Neuronal stem cell (in vitro differentiated cells): ENCODE data around the gene WWOX.

Experiments
- DNase-seq: peaks from one replicate; pipeline ENCODE4 v3.0.0-alpha.2; 2013; ENCODE audit warnings: low spot score
- H2AFZ ChIP-seq: one replicate; pipeline ENCODE4 v1.6.1; 2013; ENCODE audit warnings: mild to moderate bottlenecking, low read length, inconsistent platforms
- H2AK5ac ChIP-seq: 2 replicates; pipeline ENCODE4 v1.6.1; 2013; ENCODE audit warnings: low read depth, mild to moderate bottlenecking, inconsistent platforms, low read length, moderate library complexity, mixed read lengths
- H2BK120ac ChIP-seq: 2 replicates; pipeline ENCODE4 v1.6.1; 2013; ENCODE audit warnings: low read depth, mild to moderate bottlenecking, inconsistent platforms, low read length, moderate library complexity, mixed read lengths
- H2BK12ac ChIP-seq: one replicate; pipeline ENCODE4 v1.6.1; 2013; ENCODE audit warnings: low read length, inconsistent platforms
- H2BK15ac ChIP-seq: 2 replicates; pipeline ENCODE4 v1.6.1; 2013; ENCODE audit warnings: mild to moderate bottlenecking, low read length, inconsistent platforms, mixed read lengths
- H2BK5ac ChIP-seq: one replicate; pipeline ENCODE4 v1.6.1; 2013; ENCODE audit warnings: inconsistent platforms, mild to moderate bottlenecking, low read length, moderate library complexity
- H3K14ac ChIP-seq: one replicate; pipeline ENCODE4 v1.6.1; 2013; ENCODE audit warnings: low read length, inconsistent platforms
- H3K18ac ChIP-seq: 2 replicates; pipeline ENCODE4 v1.6.1; 2013; ENCODE audit warnings: low read length, inconsistent platforms
- H3K23ac ChIP-seq: 2 replicates; pipeline ENCODE4 v1.6.1; 2013; ENCODE audit warnings: low read depth, mild to moderate bottlenecking, mixed read lengths, low read length, inconsistent platforms; ENCODE audit not compliant: poor library complexity
- H3K27ac ChIP-seq: replicated peaks from 3 replicates; pipeline ENCODE4 v1.5.1; 2013; ENCODE audit warnings: low read length, inconsistent platforms
- H3K27me3 ChIP-seq, 3 experiments: 2 replicates each; pipeline ENCODE4 v1.6.1; 2013; ENCODE audit warnings: low read length in 3 of 3, mild to moderate bottlenecking in 2 of 3, inconsistent platforms in 1 of 3, low read depth in 1 of 3, mixed read lengths in 1 of 3, moderate library complexity in 1 of 3; ENCODE audit not compliant: control insufficient read depth in 3 of 3, insufficient read depth in 3 of 3
- H3K36me3 ChIP-seq, 2 donors: replicated peaks in 1 of 2; 2 replicates each; pipeline ENCODE4 v1.6.1; 2013; ENCODE audit warnings: low read length in 2 of 2; ENCODE audit not compliant: control insufficient read depth in 2 of 2, insufficient read depth in 2 of 2
- H3K4ac ChIP-seq: 2 replicates; pipeline ENCODE4 v1.6.1; 2013; ENCODE audit warnings: inconsistent platforms, mild to moderate bottlenecking, low read length, moderate library complexity
- H3K4me1 ChIP-seq, 2 donors: 1 replicate in 1 of 2; 2 replicates in 1 of 2; pipeline ENCODE4 v1.6.1; 2013; ENCODE audit warnings: low read length in 2 of 2, low read depth in 1 of 2; ENCODE audit not compliant: control insufficient read depth in 2 of 2, insufficient read depth in 1 of 2
- H3K4me2 ChIP-seq: one replicate; pipeline ENCODE4 v1.6.1; 2013; ENCODE audit warnings: mild to moderate bottlenecking, low read length, inconsistent platforms; ENCODE audit not compliant: insufficient read depth, poor library complexity, severe bottlenecking
- H3K4me3 ChIP-seq, 2 donors: 2 replicates each; pipeline ENCODE4 v1.5.1; 2013; ENCODE audit warnings: low read length in 2 of 2, mild to moderate bottlenecking in 2 of 2, inconsistent platforms in 1 of 2, moderate library complexity in 1 of 2
- H3K79me1 ChIP-seq: one replicate; pipeline ENCODE4 v1.6.1; 2013; ENCODE audit warnings: low read depth, mild to moderate bottlenecking, inconsistent platforms, low read length, moderate library complexity
- H3K9ac ChIP-seq: one replicate; pipeline ENCODE4 v1.6.1; 2013; ENCODE audit warnings: mild to moderate bottlenecking, low read depth, low read length, inconsistent platforms; ENCODE audit not compliant: poor library complexity
- H3K9me3 ChIP-seq, 2 donors: replicated peaks in 1 of 2; 2 replicates each; pipeline versions ENCODE3 to v1.6.1; 2013; ENCODE audit warnings: low read length in 2 of 2, mild to moderate bottlenecking in 2 of 2, inconsistent platforms in 1 of 2, low read depth in 1 of 2, mixed read lengths in 1 of 2, moderate library complexity in 1 of 2; ENCODE audit not compliant: control insufficient read depth in 2 of 2, insufficient read depth in 1 of 2
- H4K8ac ChIP-seq: one replicate; pipeline ENCODE4 v1.6.1; 2013; ENCODE audit warnings: low read depth, mild to moderate bottlenecking, inconsistent platforms, low read length, moderate library complexity
- H4K91ac ChIP-seq: one replicate; pipeline ENCODE4 v1.6.1; 2013; ENCODE audit warnings: low read length, low read depth, mild to moderate bottlenecking, inconsistent platforms; ENCODE audit not compliant: poor library complexity
- WGBS, 2 donors: extraction: QIAGEN DNeasy Blood & Tissue Kit; methylation state at CpG; one replicate each; pipeline ENCODE4 v1.1.7; 2013; ENCODE audit warnings: missing lambda C conversion rate in 2 of 2, mixed read lengths in 1 of 2; ENCODE audit not compliant: insufficient read length in 2 of 2, insufficient replicate concordance in 1 of 2; ENCODE audit errors: extremely low coverage in 2 of 2; 5-methylcytosine and 5-hydroxymethylcytosine counted together

WWOX gene

GRCh38 chr16:78642621-78643285, 543.3 kb downstream of the WWOX start:
- Histone ChIP-seq H3K79me1 (no peaks in the 10 kb centered on the region), H3K4ac (no peak overlapping the region), H2BK12ac (no peak overlapping the region), H3K9ac (no peak overlapping the region), H3K36me3 (no peaks in the 10 kb centered on the region), H3K4me2 (no peak overlapping the region), H4K91ac (no peak overlapping the region), H2AK5ac (no peak overlapping the region), H2BK15ac (no peak overlapping the region), H3K14ac (no peak overlapping the region), H3K9me3 (no peaks in the 10 kb centered on the region), H3K23ac (no peak overlapping the region), H3K27me3 (no peaks in the 10 kb centered on the region), H3K4me1 (peaks cover 2 to 7% of the 10 kb centered on the region in 2 donors), H3K4me3 (no peak overlapping the region), H3K18ac (no peak overlapping the region), H2BK5ac (no peak overlapping the region), H3K27ac (no peak overlapping the region), H4K8ac (no peak overlapping the region), H2BK120ac (no peak overlapping the region), H2AFZ (no peak overlapping the region)
- no CpG with 5 or more reads among the region's 6 CpGs for WGBS, 2 donors
- no peak for DNase-seq

- Histone ChIP-seq H3K79me1 (no peaks in the 10 kb centered on the region), H4K8ac (no peak overlapping the region), H2AFZ (no peak overlapping the region), H3K4ac (no peak overlapping the region), H2BK12ac (no peak overlapping the region), H3K18ac (no peak overlapping the region), H3K36me3 (no peaks in the 10 kb centered on the region), H2AK5ac (no peak overlapping the region), H4K91ac (no peak overlapping the region), H3K27me3 (no peaks in the 10 kb centered on the region), H2BK120ac (no peak overlapping the region), H3K4me1 (peaks cover 2 to 7% of the 10 kb centered on the region in 2 donors), H3K9ac (no peak overlapping the region), H3K27ac (no peak overlapping the region), H2BK5ac (no peak overlapping the region), H3K23ac (no peak overlapping the region), H3K9me3 (no peaks in the 10 kb centered on the region), H3K4me2 (no peak overlapping the region), H3K4me3 (no peak overlapping the region), H2BK15ac (no peak overlapping the region), H3K14ac (no peak overlapping the region)
- WGBS, 2 donors: no CpG with 5 or more reads among the region's 4 CpGs
- DNase-seq: no peak
These were observed 546.2 kb downstream of the WWOX start for GRCh38 chr16:78645657-78646056.

GRCh38 chr16:78647019-78647418, 547.6 kb downstream of the WWOX start:
- H2BK5ac ChIP-seq: no peak overlapping the region
- H3K36me3 ChIP-seq: no peaks in the 10 kb centered on the region
- no peak overlapping the region for H4K8ac ChIP-seq
- no peak overlapping the region for H3K23ac ChIP-seq
- no peaks in the 10 kb centered on the region for H3K79me1 ChIP-seq
- no peaks in the 10 kb centered on the region for H3K27me3 ChIP-seq
- no peak overlapping the region for H3K14ac ChIP-seq
- H3K4me2 ChIP-seq: no peak overlapping the region
- H2BK12ac ChIP-seq: no peak overlapping the region
- H3K9me3 ChIP-seq: no peaks in the 10 kb centered on the region
- no peak for DNase-seq
- H2BK15ac ChIP-seq: no peak overlapping the region
- no peak overlapping the region for H2AFZ ChIP-seq
- no CpG with 5 or more reads among the region's 3 CpGs for WGBS, 2 donors
- H4K91ac ChIP-seq: no peak overlapping the region
- H3K18ac ChIP-seq: no peak overlapping the region
- H3K4me1 ChIP-seq: peaks cover 0 to 6% of the 10 kb centered on the region in 2 donors
- no peak overlapping the region for H3K27ac ChIP-seq
- no peak overlapping the region for H3K4ac ChIP-seq
- H3K9ac ChIP-seq: no peak overlapping the region
- H3K4me3 ChIP-seq: no peak overlapping the region
- H2AK5ac ChIP-seq: no peak overlapping the region
- H2BK120ac ChIP-seq: no peak overlapping the region

DNA sequence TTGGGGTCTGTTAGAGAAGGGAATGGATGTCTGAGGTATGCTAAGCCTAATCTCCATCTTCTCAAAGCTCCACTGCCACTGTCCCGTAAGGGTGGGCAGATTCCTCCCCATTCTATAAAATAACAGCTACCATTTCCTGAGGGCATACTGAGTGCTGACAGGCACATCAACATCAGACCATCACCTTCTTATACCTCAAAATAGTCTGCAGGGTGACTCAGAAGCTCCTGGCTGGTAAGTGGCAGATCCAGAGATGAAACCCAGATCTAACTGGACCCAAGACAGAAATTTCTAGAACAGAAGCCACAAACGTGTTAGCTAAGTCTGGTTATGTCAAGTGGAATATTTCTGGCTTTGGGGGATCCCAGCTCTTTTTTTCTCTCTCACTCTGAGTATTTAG, 548.0 kb downstream of the WWOX start:
- Histone ChIP-seq H3K36me3 (no peaks in the 10 kb centered on the region), H3K27me3 (no peaks in the 10 kb centered on the region), H3K79me1 (no peaks in the 10 kb centered on the region), H2AFZ (no peak overlapping the region), H2BK15ac (no peak overlapping the region), H3K4me1 (peaks cover 0 to 6% of the 10 kb centered on the region in 2 donors), H3K14ac (no peak overlapping the region), H4K91ac (no peak overlapping the region), H4K8ac (no peak overlapping the region), H2AK5ac (no peak overlapping the region), H3K23ac (no peak overlapping the region), H3K4me2 (no peak overlapping the region), H3K4ac (no peak overlapping the region), H3K27ac (no peak overlapping the region), H3K4me3 (no peak overlapping the region), H2BK120ac (no peak overlapping the region), H3K18ac (no peak overlapping the region), H2BK5ac (no peak overlapping the region), H2BK12ac (no peak overlapping the region), H3K9ac (no peak overlapping the region), H3K9me3 (no peaks in the 10 kb centered on the region)
- no peak for DNase-seq
- WGBS, 2 donors: no CpG with 5 or more reads among the region's 2 CpGs
